Activated naive CD4-positive, alpha-beta T cell (primary cell): ENCODE measurements around the gene ZNF557.

ENCODE experiments used
- DNase-seq, 4 experiments: peaks; one replicate each; lab custom pipeline; 2025; lab: John Stamatoyannopoulos, UW

Gene ZNF557

DNA sequence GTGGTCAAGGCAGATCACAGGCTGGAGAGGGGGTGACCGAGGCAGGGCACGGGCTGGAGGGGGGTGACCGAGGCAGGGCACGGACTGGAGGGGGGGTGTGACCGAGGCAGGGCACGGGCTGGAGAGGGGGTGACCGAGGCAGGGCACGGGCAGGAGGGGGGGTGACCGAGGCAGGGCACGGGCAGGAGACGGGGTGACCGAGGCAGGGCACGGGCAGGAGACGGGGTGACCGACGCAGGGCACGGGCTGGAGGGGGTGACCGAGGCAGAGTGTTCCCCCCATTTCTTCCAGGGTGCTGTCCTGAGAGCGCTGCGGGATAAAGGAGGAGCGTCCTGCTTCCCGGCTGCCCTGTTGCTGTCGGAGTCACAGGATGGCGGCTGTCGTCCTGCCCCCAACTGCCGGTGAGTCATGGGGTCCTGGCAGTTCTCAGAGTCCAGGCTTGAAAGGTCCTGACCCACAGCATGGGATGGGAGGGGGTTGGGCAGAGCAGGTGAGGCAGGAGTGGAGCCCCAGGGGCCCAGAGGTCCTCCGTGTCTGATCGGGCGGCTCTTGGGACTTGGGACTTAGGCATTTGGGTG lies 5.3 kb downstream of the ZNF557 start:
- DNase-seq = no peak

- no peak for DNase-seq
Measured at GRCh38 chr19:7076151-7076550, 6.6 kb downstream of the ZNF557 start.

- no peak for DNase-seq
Measured at GRCh38 chr19:7078008-7078407, 8.5 kb downstream of the ZNF557 start.

GRCh38 chr19:7083076-7083956 lies 13.8 kb downstream of the ZNF557 start:
- no peak for DNase-seq

DNA sequence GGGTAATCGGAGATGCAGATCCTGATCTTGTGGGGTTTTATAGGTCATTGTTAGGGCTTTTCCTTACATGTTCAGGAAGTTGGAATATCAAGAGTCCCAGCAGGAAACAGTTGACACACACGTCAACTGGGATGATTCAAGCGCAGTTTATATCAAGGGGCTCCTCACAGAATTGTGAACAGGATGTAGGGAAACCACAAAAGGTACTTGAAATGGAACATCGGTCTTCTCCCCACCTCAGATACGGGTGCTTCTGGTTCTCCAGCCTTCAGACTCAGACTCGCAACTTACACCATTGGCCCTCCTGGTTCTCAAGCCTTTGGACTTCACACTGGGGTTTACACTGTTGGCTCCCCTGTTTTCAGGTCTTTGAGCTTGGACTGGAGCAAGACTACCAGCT lies 19.5 kb downstream of the ZNF557 start:
- DNase-seq = no peak

GRCh38 chr19:7098096-7098495 lies 28.6 kb downstream of the ZNF557 start:
- no peak for DNase-seq

DNA sequence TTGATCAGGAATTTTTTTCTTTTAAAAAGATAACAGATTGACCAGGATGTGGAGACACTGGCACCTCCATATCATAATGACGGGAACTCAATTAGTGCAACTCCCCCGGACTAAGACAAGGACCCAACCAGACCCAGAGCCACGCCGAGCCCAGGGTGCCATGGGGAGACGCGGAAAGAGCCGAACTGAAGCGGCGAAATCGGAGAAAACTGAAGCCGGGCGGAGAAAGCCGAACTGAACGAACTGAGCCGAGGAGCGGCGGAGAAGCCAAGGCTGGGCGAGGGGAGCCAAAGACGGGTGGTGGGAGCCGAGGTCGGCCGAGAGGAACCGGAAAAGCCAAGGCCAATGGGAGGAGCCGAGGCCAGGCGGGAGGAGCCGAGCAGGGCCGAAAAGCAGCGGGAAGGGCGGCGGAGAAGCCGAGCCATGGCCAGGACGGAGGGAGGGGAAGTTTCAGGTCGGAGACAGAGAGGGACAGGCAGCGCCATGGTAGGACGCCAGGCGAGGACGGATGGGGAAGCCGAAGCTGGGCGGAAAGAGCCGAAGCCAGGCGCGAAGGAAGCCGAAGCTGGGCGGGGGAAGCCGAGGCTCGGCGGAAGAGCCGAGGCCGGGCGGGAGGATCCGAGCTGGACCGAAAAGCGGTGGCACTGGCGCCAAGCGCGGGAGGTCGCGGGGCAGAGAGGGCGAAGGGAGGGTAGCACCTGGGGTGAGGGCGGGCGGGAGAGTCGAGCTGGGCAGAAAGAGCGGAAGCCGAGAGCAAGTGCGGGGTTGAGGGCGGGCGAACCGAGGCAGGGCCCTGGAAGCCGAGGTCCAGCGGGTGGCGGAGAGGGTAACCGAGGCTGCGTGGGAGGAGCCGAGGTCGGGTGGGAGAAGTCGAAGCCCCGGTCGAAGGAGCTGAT lies 29.4 kb downstream of the ZNF557 start:
- DNase-seq = peak; percentile 69 to 88 (median 76)

DNA sequence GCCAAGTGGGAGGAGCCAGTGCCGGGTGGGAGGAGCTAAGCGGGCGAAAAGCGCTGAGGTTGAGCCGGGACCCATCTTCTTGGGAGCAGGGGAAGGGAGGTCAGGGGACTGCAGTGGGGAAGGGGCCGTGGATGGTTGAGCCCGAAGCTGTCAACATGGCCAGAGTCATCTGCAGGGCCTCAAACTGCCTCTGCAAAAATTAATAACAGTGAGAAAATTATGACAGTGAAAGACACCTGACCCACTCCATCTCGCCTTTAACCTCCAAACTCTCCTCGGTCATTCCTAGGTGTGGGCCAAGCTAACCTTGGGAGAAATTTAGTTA lies 30.1 kb downstream of the ZNF557 start:
- DNase-seq = no peak

DNA sequence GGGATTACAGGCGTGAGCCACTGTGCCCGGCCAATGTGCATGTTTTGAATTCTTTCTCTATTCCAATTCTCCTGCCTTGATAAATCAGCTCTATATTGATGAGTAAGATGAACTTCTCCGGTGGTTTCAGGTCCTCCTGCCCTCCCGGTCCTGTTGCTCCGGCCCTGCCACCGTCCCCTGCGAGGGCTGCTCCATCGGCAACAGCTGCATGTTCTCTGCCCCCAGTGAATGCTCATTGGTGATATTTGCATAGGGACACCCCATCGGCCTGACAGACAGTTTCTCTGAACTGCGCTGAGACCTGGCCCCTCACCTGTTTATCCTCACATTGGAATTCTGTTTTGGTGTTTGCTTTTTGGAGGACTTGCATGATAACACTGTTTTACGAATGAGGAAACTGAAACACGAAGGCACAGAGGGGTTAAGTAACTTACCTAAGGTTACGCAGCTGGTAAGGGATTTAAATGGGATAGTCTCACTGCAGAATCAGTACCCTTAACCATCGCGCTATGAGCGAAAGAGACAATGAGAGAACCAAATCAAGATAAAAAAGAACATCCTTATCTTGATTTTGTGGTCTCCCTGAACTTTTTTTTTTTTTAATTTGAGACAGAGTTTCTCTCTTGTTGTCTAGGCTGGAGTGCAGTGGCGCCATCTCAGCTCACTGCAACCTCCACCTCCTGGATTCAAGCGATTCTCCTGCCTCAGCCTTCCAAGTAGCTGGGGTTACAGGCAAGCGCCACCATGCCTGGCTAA lies 32.2 kb downstream of the ZNF557 start:
- no peak for DNase-seq

- DNase-seq = no peak
Measured at GRCh38 chr19:7104747-7105447, 35.4 kb downstream of the ZNF557 start.

DNA sequence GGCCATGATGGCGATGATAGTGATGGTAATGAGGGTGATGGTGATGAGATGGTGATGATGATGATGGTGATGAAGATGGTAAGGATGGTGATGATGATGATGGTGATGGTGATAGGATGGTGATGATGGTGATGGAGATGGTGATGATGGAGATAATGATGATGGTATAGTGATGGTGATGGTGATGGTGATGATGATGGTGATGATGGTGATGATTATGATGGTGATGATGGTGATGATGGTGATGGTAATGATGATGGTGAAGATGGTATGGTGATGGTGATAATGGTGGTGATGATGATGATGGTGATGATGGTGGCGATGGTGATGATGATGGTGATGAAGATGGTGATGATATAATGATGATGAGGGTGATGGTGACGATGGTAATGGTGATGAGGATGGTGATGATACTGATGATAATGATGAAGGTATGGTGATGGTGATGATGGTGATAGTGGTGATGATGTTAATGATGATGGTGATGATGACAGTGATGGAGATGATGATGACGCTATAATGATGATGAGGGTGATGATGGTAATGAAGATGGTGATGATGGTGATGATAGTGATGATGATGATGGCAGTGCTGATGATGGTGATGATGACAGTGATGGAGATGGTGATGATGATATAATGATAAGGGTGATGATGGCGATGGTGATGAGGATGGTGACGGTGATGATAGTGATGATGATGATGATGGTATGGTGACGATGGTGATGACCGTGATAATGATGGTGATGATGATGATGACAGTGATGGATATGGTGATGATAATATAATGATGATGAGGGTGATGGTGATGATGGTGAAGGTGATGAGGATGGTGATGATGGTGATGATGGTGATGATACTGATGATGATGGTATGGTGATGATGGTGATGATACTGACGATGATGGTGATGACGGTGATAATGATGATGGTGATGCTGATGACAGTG lies 37.5 kb downstream of the ZNF557 start:
- DNase-seq = no peak

- no peak for DNase-seq
Measured at GRCh38 chr19:7109678-7110289, 40.3 kb downstream of the ZNF557 start.

GRCh38 chr19:7112675-7113074 lies 43.2 kb downstream of the ZNF557 start:
- DNase-seq = no peak

DNA sequence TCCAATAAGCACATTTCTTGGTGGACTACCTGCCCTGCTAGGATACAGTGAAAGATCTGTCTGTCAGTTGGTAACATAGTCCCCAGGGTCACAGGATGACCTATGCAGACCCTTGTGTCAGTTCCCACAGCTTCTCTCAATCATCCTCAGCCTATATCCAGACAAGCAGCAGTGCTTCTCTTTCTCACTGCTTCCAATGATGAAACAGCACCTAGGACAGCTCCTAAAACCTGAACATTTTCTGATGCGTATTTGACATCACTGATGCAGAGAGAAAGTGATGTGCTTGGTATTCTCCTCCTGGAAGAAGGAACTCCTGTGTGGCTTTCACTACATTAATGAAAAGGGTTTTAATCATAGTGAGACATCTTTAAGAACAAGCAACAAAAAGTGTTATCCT lies 43.7 kb downstream of the ZNF557 start:
- no peak for DNase-seq

- DNase-seq = no peak
Measured at GRCh38 chr19:7115721-7116120, 46.2 kb downstream of the ZNF557 start.

GRCh38 chr19:7117248-7117647 lies 47.7 kb downstream of the ZNF557 start:
- DNase-seq = no peak

- DNase-seq = no peak
Measured at GRCh38 chr19:7119582-7119981, 50.1 kb downstream of the ZNF557 start.

GRCh38 chr19:7120499-7120898 lies 51.0 kb downstream of the ZNF557 start:
- no peak for DNase-seq

DNA sequence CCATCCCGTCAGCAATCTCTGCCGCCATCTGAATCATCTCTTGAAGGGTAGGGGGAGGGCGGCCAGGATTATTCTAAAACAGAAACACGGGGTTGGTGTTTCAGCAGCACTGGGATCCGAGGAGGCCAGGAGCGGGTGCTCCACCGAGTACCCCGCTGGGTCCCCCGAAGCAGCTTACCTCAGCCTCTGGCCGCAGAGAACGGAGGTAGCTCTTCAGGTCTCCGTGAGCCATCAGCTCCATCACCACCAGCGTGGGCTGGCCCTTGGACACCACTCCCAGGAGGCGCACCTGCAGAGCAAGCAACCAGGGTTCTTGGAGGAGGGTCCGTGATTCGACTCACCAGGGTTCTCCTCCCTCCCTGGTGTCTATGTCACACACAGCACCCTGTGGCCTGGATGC lies 53.2 kb downstream of the ZNF557 start:
- no peak for DNase-seq

DNA sequence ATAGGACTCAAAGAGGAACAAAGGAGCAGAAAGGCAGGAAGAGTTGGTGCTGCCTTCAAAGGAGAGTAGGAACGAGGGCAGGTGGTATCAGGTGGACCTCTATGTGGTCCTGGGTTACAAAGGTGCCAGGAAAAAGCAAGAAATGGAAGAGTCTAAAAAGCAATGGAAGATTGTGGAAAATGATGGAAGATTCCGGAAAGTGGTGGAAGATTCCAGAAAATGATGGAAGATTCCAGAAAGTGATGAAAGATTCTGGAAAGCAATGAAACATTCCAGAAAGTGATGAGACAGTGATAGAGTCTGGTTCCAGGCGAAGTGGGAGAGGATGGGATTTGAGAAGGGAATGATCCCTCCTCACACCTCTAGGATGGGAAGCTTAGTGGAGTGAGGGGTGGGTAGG lies 55.3 kb downstream of the ZNF557 start:
- DNase-seq = no peak
